Stomach (tissue), 9 donors: ENCODE measurements around the gene KDM2B. TPM values are rescaled to one million over a fixed set of nuclear protein-coding genes. Genes with fewer than 3 reads are reported as not detected.
"Not testable (repeated sequence)": the region's sequence is repeated elsewhere in the genome, so short reads cannot be mapped to it uniquely, and the experiment has no call there.

Experiments used
- DNase-seq, 2 donors: peaks; one replicate each; pipeline versions ENCODE4 v3.0.0 to v3.0.0-alpha.2; 2013 to 2019
- H3K27ac ChIP-seq, 5 donors: fragments of 200-600 bp in 4 of 5; sonication (generic) in 4 of 5; one replicate each; pipeline ENCODE4 v1.5.1; 2013 to 2019; ENCODE audit warnings: mild to moderate bottlenecking in 1 of 5, moderate library complexity in 1 of 5
- H3K27me3 ChIP-seq, 3 donors: fragments of 200-600 bp; sonication (generic); one replicate each; pipeline ENCODE4 v1.5.1; 2017 to 2019; ENCODE audit warnings: mixed run types in 1 of 3
- H3K36me3 ChIP-seq, 4 donors: fragments of 200-600 bp; sonication (generic); 1 replicate in 3 of 4; 2 replicates in 1 of 4; pipeline ENCODE4 v1.5.1; 2016 to 2019
- H3K4me1 ChIP-seq, 4 donors: fragments of 200-600 bp; sonication (generic); one replicate each; pipeline ENCODE4 v1.5.1; 2016 to 2019
- H3K4me3 ChIP-seq, 4 donors: fragments of 200-600 bp; sonication (generic) in 3 of 4; one replicate each; pipeline ENCODE4 v1.5.1; 2016 to 2019; ENCODE audit warnings: mild to moderate bottlenecking in 1 of 4
- H3K9me3 ChIP-seq, 4 donors: fragments of 200-600 bp; sonication (generic); one replicate each; pipeline ENCODE4 v1.5.1; 2016 to 2019
- CTCF ChIP-seq, 7 experiments: fragments of 450-650 bp in 4 of 7; fragments of 200-600 bp in 3 of 7; sonication (generic) in 3 of 7; IDR thresholded peaks; one replicate each; pipeline ENCODE4 v1.5.1; 2016 to 2019; ENCODE audit warnings: antibody characterized with exemption in 7 of 7, control low read depth in 2 of 7, mild to moderate bottlenecking in 1 of 7
- EP300 ChIP-seq: sonication (generic); formaldehyde crosslinking; IDR thresholded peaks from one replicate; pipeline ENCODE4 v1.6.1; 2017; ENCODE audit warnings: antibody characterized with exemption
- POLR2A ChIP-seq, 4 donors: fragments of 450-650 bp; IDR thresholded peaks; one replicate each; pipeline ENCODE4 v1.6.1; 2016; ENCODE audit warnings: antibody characterized with exemption in 4 of 4, control low read depth in 2 of 4, mild to moderate bottlenecking in 1 of 4, moderate library complexity in 1 of 4
- POLR2AphosphoS5 ChIP-seq, 3 donors: sonication (generic); formaldehyde crosslinking; IDR thresholded peaks; one replicate each; pipeline ENCODE4 v1.6.1; 2016; ENCODE audit warnings: antibody characterized with exemption in 3 of 3
- WGBS, 5 donors: extraction: QIAGEN DNeasy Blood & Tissue Kit in 3 of 5; methylation state at CpG; one replicate each; pipeline versions ENCODE4 v1.1.5 to v1.1.7; 2013 to 2018; 5-methylcytosine and 5-hydroxymethylcytosine counted together
- intact Hi-C: fragments of 100-400 bp; cut with DNase I; formaldehyde crosslinking; loops from one replicate; pipeline ENCODE4 v1.15.1; 2023; ENCODE audit warnings: low total_unique reads
- polyA plus RNA-seq, 3 donors: library from polyadenylated mRNA; stranded (reverse); fragments of 200-250 nt; gene quantifications; one replicate each; pipeline ENCODE4 v1.2.3, GENCODE V29; 2013
- total RNA-seq, 5 donors: library from RNA; depleted of rRNA; stranded (reverse); fragments of >200 nt; gene quantifications; one replicate each; pipeline versions ENCODE4 v1.1.0 to v1.2.3, GENCODE V29; 2014 to 2016
- donor health status: healthy with polysubstance abuse.
- donor health status: Bipolar disorder and iron deficiency.
- donor health status: healthy.

KDM2B gene
- total and polyA plus RNA-seq, 8 donors: 5.8 to 72.8 (median 11.7) TPM

DNA sequence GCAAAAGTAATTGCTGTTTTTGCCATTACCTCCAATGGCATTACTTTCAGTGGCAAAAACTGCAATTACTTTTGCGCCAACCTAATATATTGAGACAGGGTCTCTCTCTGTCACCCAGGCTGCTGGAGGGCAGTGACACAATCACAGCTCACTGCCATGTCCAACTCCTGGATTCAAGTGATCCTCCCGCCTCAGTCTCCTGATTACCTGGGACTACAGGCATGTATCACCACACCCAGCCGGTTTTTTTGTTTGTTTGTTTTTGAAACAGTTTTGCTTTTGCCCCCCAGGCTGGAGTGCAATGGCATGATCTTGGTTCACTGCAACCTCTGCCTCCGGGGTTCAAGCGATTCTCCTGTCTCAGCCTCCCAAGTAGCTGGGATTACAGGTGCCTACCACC, 15.7 kb upstream of the KDM2B start:
- TF ChIP-seq EP300: no peak
- no peak for TF ChIP-seq CTCF (IDR thresholded peaks at IDR 0.05)
- no peak for TF ChIP-seq POLR2A (IDR thresholded peaks at IDR 0.05)
- no peak for TF ChIP-seq POLR2AphosphoS5 (IDR thresholded peaks at IDR 0.05)

GRCh38 chr12:121595520-121595919, 14.7 kb upstream of the KDM2B start:
- Histone ChIP-seq H3K4me1 (peaks cover 7 to 27% (median 14%) of the 10 kb centered on the region in 4 donors), H3K27ac (no peak overlapping the region), H3K9me3 (no peaks in the 10 kb centered on the region), H3K36me3 (no peaks in the 10 kb centered on the region), H3K27me3 (no peaks in the 10 kb centered on the region), H3K4me3 (no peak overlapping the region)
- no peak for TF ChIP-seq POLR2AphosphoS5 (IDR thresholded peaks at IDR 0.05)
- no peak for TF ChIP-seq CTCF (IDR thresholded peaks at IDR 0.05)
- TF ChIP-seq POLR2A (IDR thresholded peaks at IDR 0.05): no peak
- TF ChIP-seq EP300: no peak
- no peak for DNase-seq
- intact Hi-C loops: no loop called here
- WGBS, 5 donors: 89 to 96% (median 94%) methylated on average over 12 of the region's 12 CpGs

More for the DNA sequence above, 15.7 kb upstream of the KDM2B start:
- Histone ChIP-seq H3K9me3 (no peaks in the 10 kb centered on the region), H3K27me3 (no peaks in the 10 kb centered on the region), H3K4me3 (no peak overlapping the region), H3K36me3 (no peaks in the 10 kb centered on the region), H3K4me1 (peaks cover 7 to 27% (median 18%) of the 10 kb centered on the region in 4 donors), H3K27ac (no peak overlapping the region)
- DNase-seq: no peak
- WGBS, 5 donors: 86 to 97% (median 93%) methylated on average over 5 of the region's 5 CpGs
- intact Hi-C loops: no loop called here

- TF ChIP-seq POLR2A (IDR thresholded peaks at IDR 0.05) (no peak), POLR2AphosphoS5 (IDR thresholded peaks at IDR 0.05) (no peak), EP300 (no peak), CTCF (IDR thresholded peaks at IDR 0.05) (no peak)
- DNase-seq: no peak
- H3K27ac ChIP-seq: peak overlapping the region in 2 of 5 donors; percentile 21 to 89
- no peak overlapping the region for H3K4me3 ChIP-seq
- H3K27me3 ChIP-seq: no peaks in the 10 kb centered on the region
- peaks cover 0 to 19% (median 3%) of the 10 kb centered on the region in 4 donors for H3K4me1 ChIP-seq
- intact Hi-C loops: no loop called here
- WGBS, 5 donors: 73 to 82% (median 81%) methylated on average over 4 of the region's 4 CpGs
- H3K36me3 ChIP-seq: no peaks in the 10 kb centered on the region
- H3K9me3 ChIP-seq: no peaks in the 10 kb centered on the region
Measured at GRCh38 chr12:121592320-121592719, 11.5 kb upstream of the KDM2B start.

DNA sequence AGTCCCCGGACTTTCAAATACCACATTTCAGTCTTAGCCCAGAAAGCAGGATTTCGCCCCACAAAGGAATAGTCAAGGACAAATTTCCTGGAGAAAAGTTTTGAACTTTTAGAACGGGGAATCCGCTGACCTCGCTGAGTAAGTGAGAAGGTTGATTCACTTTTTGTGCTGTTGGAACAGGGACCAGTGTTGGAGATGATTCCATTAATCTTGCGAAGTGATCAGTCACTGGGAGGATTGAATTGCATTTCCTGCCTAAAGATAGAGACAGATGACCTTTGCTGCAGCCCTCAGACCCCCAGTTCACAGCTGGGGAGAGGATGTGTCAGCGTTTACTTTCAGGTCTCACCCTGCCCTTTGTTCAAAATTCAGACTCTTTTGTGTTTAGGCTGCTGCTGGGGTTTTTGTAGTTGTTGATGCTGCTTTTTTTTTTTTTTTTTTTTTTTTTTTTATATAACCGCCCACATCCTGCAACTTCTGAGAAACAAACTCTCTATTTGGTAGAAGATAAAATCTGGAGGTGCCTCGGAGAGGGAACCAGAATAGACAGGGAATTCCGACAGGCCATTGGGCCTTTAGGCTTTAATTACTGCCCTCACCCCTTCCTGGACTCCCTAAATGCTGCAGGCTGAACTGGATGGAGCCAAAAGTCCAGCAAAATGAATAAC, 9.8 kb upstream of the KDM2B start:
- H3K27me3 ChIP-seq: no peaks in the 10 kb centered on the region
- no peaks in the 10 kb centered on the region for H3K36me3 ChIP-seq
- TF ChIP-seq POLR2AphosphoS5 (IDR thresholded peaks at IDR 0.05): no peak
- no peak for TF ChIP-seq POLR2A (IDR thresholded peaks at IDR 0.05)
- TF ChIP-seq EP300: no peak
- TF ChIP-seq CTCF (IDR thresholded peaks at IDR 0.05): no peak
- no peaks in the 10 kb centered on the region for H3K9me3 ChIP-seq
- H3K4me3 ChIP-seq: peak overlapping the region; percentile 27 to 46 (median 34)
- intact Hi-C loops: no loop called here
- DNase-seq: peak in 1 of 2 donors; percentile 70
- 26 to 56% (median 40%) methylated on average over 10 of the region's 10 CpGs for WGBS, 5 donors
- peaks cover 0 to 19% (median 3%) of the 10 kb centered on the region in 4 donors for H3K4me1 ChIP-seq
- peak overlapping the region; percentile 61 to 89 (median 85) for H3K27ac ChIP-seq

DNA sequence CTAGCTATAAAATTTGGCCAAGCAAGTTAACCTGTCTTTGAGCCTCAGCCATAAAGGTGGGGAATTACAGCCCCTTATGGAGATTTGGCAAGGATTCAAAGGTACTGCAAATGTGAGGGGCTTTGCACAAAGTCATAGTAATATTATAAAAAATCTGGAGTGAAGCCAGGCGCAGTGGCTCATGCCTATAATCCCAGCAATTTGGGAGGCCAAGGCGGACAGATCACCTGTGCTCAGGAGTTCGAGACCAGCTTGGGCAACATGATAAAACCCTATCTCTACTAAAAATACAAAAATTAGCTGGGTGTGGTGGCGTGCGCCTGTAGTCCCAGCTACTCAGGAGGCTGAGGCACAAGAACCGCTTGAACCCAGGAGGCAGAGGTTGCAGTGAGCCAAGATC, 4.1 kb upstream of the KDM2B start:
- intact Hi-C loops: loop anchor here (5.0 kb wide), 1 partner anchor 37 kb away; no protein-coding TSS in a partner anchor
- H3K36me3 ChIP-seq, H3K27me3 ChIP-seq, H3K9me3 ChIP-seq, DNase-seq, H3K27ac ChIP-seq, H3K4me3 ChIP-seq: not testable (repeated sequence)
- WGBS, 5 donors: 93 to 98% (median 97%) methylated on average over 6 of the region's 6 CpGs
- peaks cover 23 to 44% (median 29%) of the 10 kb centered on the region in 4 donors for H3K4me1 ChIP-seq

GRCh38 chr12:121583334-121583661, 2.5 kb upstream of the KDM2B start:
- H3K4me3 ChIP-seq, H3K36me3 ChIP-seq, H3K9me3 ChIP-seq, DNase-seq, H3K27me3 ChIP-seq: not testable (repeated sequence)
- peak overlapping the region in 1 of 5 donors; percentile 92 for H3K27ac ChIP-seq
- H3K4me1 ChIP-seq: peaks cover 31 to 49% (median 40%) of the 10 kb centered on the region in 4 donors
- intact Hi-C loops: loop anchor here (5.0 kb wide), 1 partner anchor 39 kb away; no protein-coding TSS in a partner anchor
- 37 to 74% (median 53%) methylated on average over 2 of the region's 2 CpGs for WGBS, 5 donors
